NCI-H2227 treated with DMSO at 0.1 percent for 48 hours (cell line): ENCODE results near the gene ATXN1.
"Not testable (repeated sequence)": the region's sequence is repeated elsewhere in the genome, so short reads cannot be mapped to it uniquely, and the experiment has no call there.

Source experiments
- DNase-seq: peaks from one replicate; lab custom pipeline; 2025; lab: John Stamatoyannopoulos, UW

The ATXN1 gene

GRCh38 chr6:16472349-16473069 lies 288.8 kb downstream of the ATXN1 start:
- no peak for DNase-seq

GRCh38 chr6:16471910-16472297 lies 289.4 kb downstream of the ATXN1 start:
- no peak for DNase-seq

- no peak for DNase-seq
These were observed 289.9 kb downstream of the ATXN1 start for GRCh38 chr6:16471222-16471909.

GRCh38 chr6:16470502-16471221 lies 290.6 kb downstream of the ATXN1 start:
- no peak for DNase-seq

DNA sequence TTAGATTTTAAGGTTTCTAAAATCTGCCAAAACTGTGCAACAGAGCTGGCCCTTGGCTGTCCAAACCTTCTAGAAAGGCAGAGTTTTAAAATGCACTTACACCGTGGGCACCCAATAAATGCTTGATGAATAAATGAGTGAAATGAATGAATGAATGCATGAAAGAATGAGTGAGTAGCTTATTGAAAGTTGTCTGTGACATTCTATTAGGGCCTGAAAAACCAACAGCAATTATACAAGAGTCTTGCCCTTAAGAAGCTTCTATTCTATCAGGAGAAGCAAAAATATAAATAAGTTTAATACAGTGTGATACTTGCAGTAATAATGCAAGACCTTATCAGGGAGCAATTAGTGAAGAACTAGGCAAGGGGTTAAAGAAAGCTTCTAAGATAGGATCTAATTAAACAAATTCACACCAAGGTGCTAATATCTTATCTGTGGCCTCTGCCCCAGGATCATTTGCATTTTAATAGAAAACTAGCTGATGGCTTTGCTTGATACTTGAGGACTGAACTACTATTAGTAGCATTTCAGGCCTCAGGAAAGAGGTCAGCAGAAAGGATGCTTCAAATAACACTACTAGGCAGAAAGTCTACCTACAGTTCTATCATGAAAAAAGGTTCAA lies 292.2 kb downstream of the ATXN1 start:
- DNase-seq = no peak

DNA sequence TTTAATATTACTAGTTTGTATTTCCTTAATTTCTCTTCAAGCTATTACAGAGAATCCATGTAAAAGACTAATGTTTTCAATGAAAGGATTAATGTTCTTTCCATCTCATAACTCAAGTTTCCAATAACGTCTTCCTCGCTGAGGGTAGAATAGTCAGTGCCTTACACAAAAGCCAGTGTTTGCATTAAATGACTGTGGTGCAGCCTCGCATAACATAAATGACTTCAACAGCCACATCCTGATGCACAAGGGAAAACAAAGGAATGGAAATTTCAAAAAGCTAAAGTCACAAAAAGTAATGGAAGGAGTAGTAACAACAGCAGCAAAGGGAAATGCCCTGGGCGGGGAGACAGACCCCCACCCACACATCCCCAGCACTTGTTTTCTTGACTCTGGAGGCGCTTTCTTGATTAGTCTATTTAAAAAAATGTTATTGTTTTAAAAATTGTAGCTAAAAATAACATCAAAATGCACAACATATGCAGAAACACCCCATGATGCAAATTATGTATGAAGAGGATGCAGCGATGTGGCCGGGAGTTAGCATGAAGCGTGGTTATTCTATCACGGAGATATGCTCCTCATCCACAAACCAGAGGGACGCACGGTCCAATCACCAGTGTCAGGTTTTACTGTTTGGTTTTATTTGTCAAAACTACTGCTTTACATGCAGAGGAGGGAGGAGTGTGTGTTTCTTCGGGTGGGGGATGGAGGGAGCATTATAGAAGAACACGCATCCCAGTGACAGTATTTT lies 294.3 kb downstream of the ATXN1 start:
- DNase-seq = no peak

- no peak for DNase-seq
These were observed 297.2 kb downstream of the ATXN1 start for GRCh38 chr6:16464045-16464444.

DNA sequence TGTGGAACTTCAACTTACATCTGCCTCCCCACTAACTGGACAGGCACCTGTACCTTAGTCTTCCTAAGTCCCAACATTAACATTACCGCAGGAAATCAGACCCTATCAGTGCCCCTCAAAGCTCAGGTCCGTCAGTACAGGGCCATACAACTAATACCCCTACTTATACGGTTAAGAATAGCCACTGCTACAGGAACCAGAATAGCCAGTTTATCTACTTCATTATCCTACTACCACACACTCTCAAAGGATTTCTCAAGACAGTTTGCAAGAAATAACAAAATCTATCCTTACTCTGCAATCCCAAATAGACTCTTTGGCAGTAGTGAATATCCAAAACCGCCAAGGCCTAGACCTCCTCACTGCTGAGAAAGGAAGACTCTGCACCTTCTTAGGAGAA lies 298.0 kb downstream of the ATXN1 start:
- not testable (repeated sequence) for DNase-seq

DNA sequence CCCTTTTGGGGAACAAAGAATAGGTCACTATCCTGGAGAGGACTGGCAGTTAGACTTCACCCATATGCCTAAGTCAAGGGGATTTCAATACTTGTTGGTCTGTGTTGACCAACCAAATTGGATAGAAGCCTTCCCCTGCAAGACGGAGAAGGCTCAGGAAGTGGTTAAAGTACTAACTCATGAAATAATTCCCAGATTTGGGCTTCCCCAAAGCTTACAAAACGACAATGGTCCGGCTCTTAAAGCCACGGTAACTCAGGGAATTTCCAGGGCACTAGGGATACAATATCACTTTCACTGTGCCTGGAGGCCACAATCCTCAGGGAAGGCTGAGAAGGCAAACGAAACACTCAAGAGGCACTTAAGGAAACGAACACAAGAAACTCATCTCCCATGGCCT lies 299.8 kb downstream of the ATXN1 start:
- no peak for DNase-seq

DNA sequence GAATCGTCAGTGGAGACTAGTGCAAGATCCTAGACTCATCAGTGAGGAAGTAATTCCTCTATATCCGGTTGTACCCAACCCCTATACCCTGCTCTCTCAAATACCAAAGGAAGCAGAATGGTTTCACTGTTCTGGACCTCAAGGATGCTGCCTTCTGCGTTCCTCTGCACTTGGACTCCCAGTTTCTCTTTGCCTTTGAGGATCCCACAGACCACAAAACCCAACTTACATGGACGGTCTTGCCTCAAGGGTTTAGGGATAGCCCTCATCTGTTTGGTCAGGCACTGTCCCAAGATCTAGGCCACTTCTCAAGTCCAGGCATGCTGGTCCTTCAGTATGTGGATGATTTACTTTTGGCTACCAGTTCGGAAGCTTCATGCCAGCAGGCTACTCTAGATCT lies 301.8 kb downstream of the ATXN1 start:
- not testable (repeated sequence) for DNase-seq

- DNase-seq = no peak
These were observed 308.9 kb downstream of the ATXN1 start for GRCh38 chr6:16452348-16452747.

GRCh38 chr6:16450821-16451220 lies 310.4 kb downstream of the ATXN1 start:
- no peak for DNase-seq

- no peak for DNase-seq
These were observed 311.0 kb downstream of the ATXN1 start for GRCh38 chr6:16450285-16450684.

DNA sequence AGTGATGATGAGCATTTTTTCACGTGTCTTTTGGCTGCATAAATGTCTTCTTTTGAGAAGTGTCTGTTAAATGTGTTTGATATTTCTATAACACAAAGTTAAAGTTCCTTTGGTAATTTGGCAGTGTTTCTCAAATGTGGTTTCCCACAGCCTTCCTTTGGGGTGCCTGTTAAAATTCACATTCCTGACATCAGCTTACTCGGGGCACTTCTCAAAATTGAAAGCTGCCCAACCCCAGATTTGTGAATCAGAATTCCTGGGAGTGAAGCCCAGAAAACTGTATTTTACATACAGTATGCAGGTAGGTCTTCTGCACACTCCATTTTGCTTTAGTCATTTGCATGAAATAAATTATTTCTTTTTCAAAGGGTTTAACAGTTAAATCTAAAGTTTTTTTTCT lies 315.0 kb downstream of the ATXN1 start:
- no peak for DNase-seq

DNA sequence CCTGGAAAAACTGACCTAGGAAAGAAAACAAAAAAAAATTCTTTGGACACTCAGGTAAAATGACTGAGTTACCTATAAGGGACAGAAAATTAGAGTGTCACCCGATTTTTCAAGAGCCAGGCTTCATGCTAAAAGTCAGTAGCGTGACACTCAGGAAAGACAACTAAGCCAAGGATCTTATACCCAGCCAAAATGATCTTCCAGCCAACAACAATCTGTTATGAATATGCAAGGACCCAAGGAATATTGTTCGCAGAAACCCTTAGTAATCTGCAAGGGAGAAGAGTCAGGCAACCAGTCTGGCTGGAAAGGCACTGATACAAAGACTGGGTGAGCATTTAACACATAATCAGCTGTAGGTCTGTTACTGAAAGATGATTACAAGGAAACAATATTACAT lies 319.2 kb downstream of the ATXN1 start:
- no peak for DNase-seq

DNA sequence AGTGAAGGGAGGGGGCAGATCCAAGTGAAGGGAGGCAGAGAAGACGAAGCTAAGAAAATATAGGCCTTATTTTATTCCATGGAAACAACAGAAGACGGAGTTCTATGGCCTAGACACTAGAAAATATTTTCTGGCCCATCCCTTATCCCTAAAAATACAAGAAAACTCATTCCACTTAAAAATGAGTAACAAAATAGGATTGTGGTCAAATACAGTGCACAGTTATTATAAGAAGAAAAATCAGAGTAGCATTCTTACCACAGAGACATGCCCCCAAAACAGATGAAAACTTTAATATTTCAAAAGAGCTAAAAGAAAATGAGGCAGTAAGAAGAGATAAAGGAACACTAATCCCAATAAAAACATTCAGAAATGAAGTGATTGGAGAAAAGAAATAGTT lies 320.0 kb downstream of the ATXN1 start:
- no peak for DNase-seq

DNA sequence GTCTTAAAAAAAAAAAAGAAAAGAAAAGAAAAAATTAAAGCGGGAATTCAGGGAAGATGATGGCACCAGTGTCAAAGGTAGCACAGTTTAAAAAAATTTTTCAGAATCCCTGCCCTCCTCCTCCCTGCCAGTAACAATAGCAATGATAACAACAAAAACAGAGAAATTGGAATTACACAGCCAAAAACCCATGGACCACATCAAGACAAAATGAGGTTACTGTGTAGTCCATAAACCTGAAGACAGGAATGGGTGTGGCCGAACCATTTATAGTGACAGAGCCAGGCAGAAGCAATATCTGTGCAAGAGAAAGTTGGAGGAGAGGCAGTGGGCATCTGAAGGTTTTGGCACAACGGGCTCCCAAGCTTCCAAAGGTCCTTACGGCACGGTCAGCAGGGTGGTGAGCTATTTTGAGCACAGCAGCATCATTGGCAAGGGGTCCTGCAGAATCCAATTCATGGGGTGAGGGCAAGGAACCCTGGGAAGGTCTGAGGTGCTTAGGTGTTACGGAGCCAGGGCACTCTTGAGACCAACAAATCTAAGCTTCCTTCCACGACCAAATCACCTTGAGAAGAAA lies 320.5 kb downstream of the ATXN1 start:
- DNase-seq = no peak

GRCh38 chr6:16438718-16439591 lies 322.3 kb downstream of the ATXN1 start:
- DNase-seq = no peak

DNA sequence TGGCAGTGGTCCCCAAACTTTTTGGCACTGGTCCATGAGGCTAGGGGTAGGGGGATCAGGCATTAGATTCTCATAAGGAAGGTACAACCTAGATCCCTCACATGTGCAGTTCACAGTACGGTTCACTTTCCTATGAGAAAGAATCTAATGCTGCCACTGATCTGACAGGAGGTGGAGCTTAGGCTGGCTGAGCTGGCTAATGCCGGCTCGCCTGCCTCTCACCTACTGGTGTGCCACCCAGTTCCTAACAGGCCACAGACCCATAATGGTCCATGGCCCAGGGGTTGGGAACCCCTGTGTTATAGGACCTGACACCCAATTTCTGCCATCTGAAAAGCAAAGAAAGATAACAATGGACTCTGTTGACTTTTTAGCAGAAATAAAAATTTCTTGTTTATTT lies 323.3 kb downstream of the ATXN1 start:
- DNase-seq = no peak

DNA sequence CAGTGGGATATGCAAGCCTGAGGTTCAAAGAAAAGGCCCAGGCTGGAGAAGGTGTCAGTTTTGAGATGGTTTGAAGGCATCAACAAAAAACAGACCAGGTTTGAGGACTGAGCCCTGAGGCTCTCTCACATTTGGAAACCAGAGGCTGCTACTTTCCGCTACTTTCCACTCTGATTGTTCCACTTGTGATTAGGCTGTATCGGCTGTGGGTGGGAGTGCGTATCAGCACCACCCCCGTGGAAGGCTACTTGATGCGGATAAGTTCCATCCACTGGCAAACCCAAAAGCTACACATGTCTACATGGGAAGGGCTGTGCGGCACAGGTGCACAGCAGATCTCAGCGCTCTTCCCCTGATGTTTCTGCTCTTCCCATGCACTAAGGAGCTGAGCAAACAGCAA lies 324.2 kb downstream of the ATXN1 start:
- DNase-seq = no peak

DNA sequence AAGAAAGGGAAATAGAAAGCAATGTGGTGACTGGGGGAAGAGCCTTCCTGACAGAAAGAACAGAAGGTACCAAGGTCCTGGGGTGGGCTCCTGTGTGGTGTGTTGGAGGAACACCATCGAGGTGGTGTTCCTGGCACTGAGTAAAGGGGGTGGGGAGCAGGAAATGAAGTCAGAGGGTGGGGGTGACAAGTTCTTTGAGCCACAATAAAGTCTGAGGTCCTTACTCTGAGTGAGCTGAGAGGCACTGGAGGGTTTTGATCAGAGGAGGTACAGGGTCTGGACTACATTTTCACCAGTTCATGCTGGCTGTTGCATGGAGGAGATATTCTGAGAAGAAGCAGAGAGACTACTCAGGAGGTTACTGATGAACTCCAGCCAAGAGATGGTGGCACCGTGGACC lies 324.7 kb downstream of the ATXN1 start:
- DNase-seq = no peak
